GM23338 (cell line): ENCODE measurements around the gene RC3H2. TPM values are rescaled to one million over a fixed set of nuclear protein-coding genes. Genes with fewer than 3 reads are reported as not detected.

Experiments used
- ATAC-seq: fragments of 200-7000 bp; cut with Tn5 transposase; 3 replicates; pipeline ENCODE4 v1.9.1; 2020
- DNase-seq: peaks from one replicate; pipeline ENCODE4 v3.0.0-alpha.2; 2015; ENCODE audit warnings: low spot score
- H2AFZ ChIP-seq: fragments of 200-600 bp; sonication (generic); 2 replicates; pipeline ENCODE4 v1.8.0; 2016; ENCODE audit warnings: antibody characterized with exemption, mild to moderate bottlenecking, moderate library complexity
- H3F3A ChIP-seq: fragments of 200-600 bp; sonication (generic); replicated peaks from 2 replicates; pipeline ENCODE4 v1.8.0; 2017; ENCODE audit warnings: antibody characterized with exemption, mixed run types, low read depth
- H3K27ac ChIP-seq: fragments of 200-600 bp; sonication (generic); 2 replicates; pipeline ENCODE4 v1.6.1; 2016; ENCODE audit warnings: low read depth
- H3K27me3 ChIP-seq: fragments of 200-600 bp; sonication (generic); 2 replicates; pipeline ENCODE4 v1.8.0; 2016; ENCODE audit warnings: mild to moderate bottlenecking, mixed run types, moderate library complexity; ENCODE audit not compliant: insufficient read depth
- H3K36me3 ChIP-seq: fragments of 200-600 bp; sonication (generic); 2 replicates; pipeline ENCODE4 v1.8.0; 2016; ENCODE audit warnings: mild to moderate bottlenecking; ENCODE audit not compliant: insufficient read depth
- H3K4me1 ChIP-seq: fragments of 200-600 bp; sonication (generic); 2 replicates; pipeline ENCODE4 v1.8.0; 2016; ENCODE audit warnings: mild to moderate bottlenecking, moderate library complexity; ENCODE audit not compliant: insufficient read depth
- H3K4me2 ChIP-seq: fragments of 200-600 bp; sonication (generic); 2 replicates; pipeline ENCODE4 v1.7.1; 2017; ENCODE audit warnings: mixed run types
- H3K4me3 ChIP-seq: fragments of 200-600 bp; sonication (generic); 2 replicates; pipeline ENCODE4 v1.6.1; 2016; ENCODE audit warnings: mixed run types
- H3K79me2 ChIP-seq: fragments of 200-600 bp; sonication (generic); replicated peaks from 2 replicates; pipeline ENCODE4 v1.8.0; 2017; ENCODE audit warnings: mild to moderate bottlenecking; ENCODE audit not compliant: insufficient read depth
- H3K9me2 ChIP-seq: fragments of 200-600 bp; sonication (generic); 2 replicates; pipeline ENCODE4 v1.8.0; 2017; ENCODE audit not compliant: insufficient read depth
- H4K20me1 ChIP-seq: fragments of 200-600 bp; sonication (generic); replicated peaks from 2 replicates; pipeline ENCODE4 v1.8.0; 2017; ENCODE audit warnings: mild to moderate bottlenecking; ENCODE audit not compliant: insufficient read depth
- H3K27ac Mint-ChIP-seq: 2 replicates; pipeline ENCODE4 v1.8.0; 2020; ENCODE audit warnings: inconsistent platforms, mild to moderate bottlenecking, moderate library complexity, mixed read lengths
- H3K27me3 Mint-ChIP-seq: 3 replicates; pipeline ENCODE4 v1.8.0; 2022; ENCODE audit warnings: low read depth, mild to moderate bottlenecking, moderate library complexity, mixed read lengths, inconsistent platforms; ENCODE audit not compliant: insufficient read depth, poor library complexity
- H3K36me3 Mint-ChIP-seq: 3 replicates; pipeline ENCODE4 v1.8.0; 2021; ENCODE audit warnings: low read depth, mild to moderate bottlenecking, inconsistent platforms, moderate library complexity, mixed read lengths
- H3K4me1 Mint-ChIP-seq: 3 replicates; pipeline ENCODE4 v1.8.0; 2020; ENCODE audit warnings: mild to moderate bottlenecking, inconsistent platforms, mixed read lengths
- H3K4me3 Mint-ChIP-seq: 3 replicates; pipeline ENCODE4 v1.8.0; 2021; ENCODE audit warnings: moderate library complexity, mild to moderate bottlenecking, inconsistent platforms, mixed read lengths
- H3K9me3 Mint-ChIP-seq: 3 replicates; pipeline ENCODE4 v1.8.0; 2020; ENCODE audit warnings: moderate library complexity, mild to moderate bottlenecking, inconsistent platforms, mixed read lengths
- CREB1 ChIP-seq: fragments of 250-450 bp; sonication (Bioruptor Pico); IDR thresholded peaks from 2 replicates; pipeline ENCODE4 v1.5.0; 2020; ENCODE audit warnings: low read depth, mild to moderate bottlenecking, moderate library complexity
- CTCF ChIP-seq, 2 experiments: fragments of 200-600 bp in 1 of 2; sonication (generic) in 1 of 2; conservative IDR thresholded peaks; 2 replicates each; pipeline versions ENCODE4 v1.5.1 to v1.6.1; 2016 to 2017; ENCODE audit warnings: antibody characterized with exemption in 2 of 2, low read depth in 2 of 2, mild to moderate bottlenecking in 2 of 2, moderate library complexity in 1 of 2
- ETS1 ChIP-seq: IDR thresholded peaks from 2 replicates; pipeline ENCODE4 v1.6.1; 2016; ENCODE audit warnings: antibody characterized with exemption
- EZH2 ChIP-seq: fragments of 200-600 bp; sonication (generic); IDR thresholded peaks from one replicate; pipeline ENCODE4 v1.8.0; 2017; ENCODE audit warnings: antibody characterized with exemption, mild to moderate bottlenecking, low read depth; ENCODE audit not compliant: unreplicated experiment
- EZH2phosphoT487 ChIP-seq: fragments of 200-600 bp; sonication (generic); IDR thresholded peaks from one replicate; pipeline ENCODE4 v1.8.1; 2018; ENCODE audit warnings: antibody characterized with exemption; ENCODE audit not compliant: unreplicated experiment
- JUNB ChIP-seq: IDR thresholded peaks from one replicate; pipeline ENCODE4 v1.6.1; 2016; ENCODE audit warnings: antibody characterized with exemption; ENCODE audit not compliant: unreplicated experiment
- NANOG ChIP-seq: IDR thresholded peaks from 2 replicates; pipeline ENCODE4 v1.6.1; 2016; ENCODE audit warnings: antibody characterized with exemption, borderline replicate concordance
- POLR2AphosphoS5 ChIP-seq: IDR thresholded peaks from 2 replicates; pipeline ENCODE4 v1.6.1; 2016; ENCODE audit warnings: antibody characterized with exemption, low read depth
- REST ChIP-seq: IDR thresholded peaks from one replicate; pipeline ENCODE4 v1.6.1; 2018; ENCODE audit warnings: antibody characterized with exemption; ENCODE audit not compliant: unreplicated experiment
- STAT1 ChIP-seq: IDR thresholded peaks from one replicate; pipeline ENCODE4 v1.6.1; 2016; ENCODE audit warnings: antibody characterized with exemption; ENCODE audit not compliant: unreplicated experiment
- ZNF114 ChIP-seq: fragments of 250-450 bp; sonication (Bioruptor Pico); IDR thresholded peaks from 2 replicates; pipeline ENCODE4 v1.5.0; 2020; ENCODE audit warnings: mild to moderate bottlenecking, moderate library complexity
- ZNF331 ChIP-seq: fragments of 250-450 bp; sonication (Bioruptor Pico); IDR thresholded peaks from 2 replicates; pipeline ENCODE4 v1.5.0; 2020; ENCODE audit warnings: low read depth, mild to moderate bottlenecking, moderate library complexity
- polyA plus RNA-seq: library from polyadenylated mRNA; unstranded; fragments of >200 nt; fragmentation: Nextera tagmentation; extraction: Ambion mirVana; gene quantifications from 2 replicates; pipeline ENCODE4 v1.2.1, GENCODE V29; 2016
- total RNA-seq: library from RNA; depleted of rRNA; stranded (reverse); fragments of >200 nt; shearing (Covaris generic); gene quantifications from 2 replicates; pipeline ENCODE4 v1.2.3, GENCODE V29; 2014

The RC3H2 gene
- total and polyA plus RNA-seq, 2 experiments from 2014 or later = 24.9 to 37.5 TPM

- no peak for TF ChIP-seq POLR2AphosphoS5
- TF ChIP-seq ETS1 = no peak
- no peak for TF ChIP-seq CTCF (conservative IDR thresholded peaks at IDR 0.05; ENCODE audit: low read depth in 2 of 2)
- no peak for TF ChIP-seq CREB1
- no peak for TF ChIP-seq ZNF114 (CRISPR knock-in tag)
- TF ChIP-seq ZNF331 (CRISPR knock-in tag) = no peak
- TF ChIP-seq REST = no peak
- no peak for TF ChIP-seq EZH2
- no peak for TF ChIP-seq EZH2phosphoT487
- no peak for TF ChIP-seq JUNB
- no peak for TF ChIP-seq NANOG
- TF ChIP-seq STAT1 = no peak
- peaks cover 26% of the 10 kb centered on the region for H3K4me1 ChIP-seq
- H3K9me3 Mint-ChIP-seq = no peaks in the 10 kb centered on the region
- peaks cover 22% of the 10 kb centered on the region for H3K4me1 Mint-ChIP-seq
- H3K4me3 Mint-ChIP-seq = peak overlapping the region; percentile 18
- H3K4me2 ChIP-seq = peak overlapping the region; percentile 63
- no peaks in the 10 kb centered on the region for H4K20me1 ChIP-seq
- H2AFZ ChIP-seq = no peak overlapping the region
- H3K36me3 Mint-ChIP-seq = peaks cover 16% of the 10 kb centered on the region; the same call in 1 of the 3 replicates
- peak overlapping the region; percentile 19; the same call in 1 of the 2 replicates for H3K4me3 ChIP-seq
- H3K27ac ChIP-seq = peak overlapping the region; percentile 83
- H3K27ac Mint-ChIP-seq = peak overlapping the region; percentile 87
- peak; percentile 54 for DNase-seq
- no peaks in the 10 kb centered on the region for H3K27me3 Mint-ChIP-seq
- peak; percentile 85 for ATAC-seq
- no peaks in the 10 kb centered on the region for H3K9me2 ChIP-seq
- H3K27me3 ChIP-seq = no peaks in the 10 kb centered on the region
- H3K36me3 ChIP-seq = no peaks in the 10 kb centered on the region
- H3K79me2 ChIP-seq = peaks cover 74% of the 10 kb centered on the region
- no peaks in the 10 kb centered on the region for H3F3A ChIP-seq
Measured at GRCh38 chr9:122922713-122923112, 17.6 kb upstream of the RC3H2 start.
